ENCODE measurements around the gene CAMK2G. TPM values are rescaled to one million over a fixed set of nuclear protein-coding genes. Genes with fewer than 3 reads are reported as not detected.

Gene CAMK2G
- total RNA-seq, 1 donor from 2014 or later = 31.7 TPM

DNA sequence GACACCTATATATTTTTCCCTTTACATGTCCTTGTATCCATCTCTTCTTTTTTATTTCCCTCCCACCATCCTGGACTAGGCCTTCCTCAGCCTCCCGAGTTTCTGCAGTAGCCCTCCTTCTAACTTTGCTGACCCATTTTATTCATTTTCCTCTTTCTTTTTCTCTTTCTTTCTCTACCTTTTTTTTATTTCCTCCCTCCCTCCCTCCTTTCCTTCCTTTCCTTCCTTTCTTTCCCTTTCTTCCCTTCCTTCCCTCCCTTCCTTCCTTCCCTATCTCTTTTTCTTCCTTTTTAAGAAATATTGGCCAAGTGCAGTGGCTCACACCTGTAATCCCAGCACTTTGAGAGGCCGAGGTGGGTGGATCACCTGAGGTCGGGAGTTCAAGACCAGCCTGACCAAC is 9.7 kb upstream of the CAMK2G start:
- Mint-ChIP-seq H3K4me1 (ENCODE audit: low read depth) (peaks cover 39% of the 10 kb centered on the region), H3K9me3 (ENCODE audit: low read depth) (no peaks in the 10 kb centered on the region), H3K4me3 (ENCODE audit: unreplicated experiment) (no peak overlapping the region), H3K36me3 (ENCODE audit: low read depth) (no peaks in the 10 kb centered on the region), H3K27ac (ENCODE audit: unreplicated experiment) (no peak overlapping the region), H3K27me3 (ENCODE audit: low read depth) (no peaks in the 10 kb centered on the region)
- TF ChIP-seq, protein P1, sequence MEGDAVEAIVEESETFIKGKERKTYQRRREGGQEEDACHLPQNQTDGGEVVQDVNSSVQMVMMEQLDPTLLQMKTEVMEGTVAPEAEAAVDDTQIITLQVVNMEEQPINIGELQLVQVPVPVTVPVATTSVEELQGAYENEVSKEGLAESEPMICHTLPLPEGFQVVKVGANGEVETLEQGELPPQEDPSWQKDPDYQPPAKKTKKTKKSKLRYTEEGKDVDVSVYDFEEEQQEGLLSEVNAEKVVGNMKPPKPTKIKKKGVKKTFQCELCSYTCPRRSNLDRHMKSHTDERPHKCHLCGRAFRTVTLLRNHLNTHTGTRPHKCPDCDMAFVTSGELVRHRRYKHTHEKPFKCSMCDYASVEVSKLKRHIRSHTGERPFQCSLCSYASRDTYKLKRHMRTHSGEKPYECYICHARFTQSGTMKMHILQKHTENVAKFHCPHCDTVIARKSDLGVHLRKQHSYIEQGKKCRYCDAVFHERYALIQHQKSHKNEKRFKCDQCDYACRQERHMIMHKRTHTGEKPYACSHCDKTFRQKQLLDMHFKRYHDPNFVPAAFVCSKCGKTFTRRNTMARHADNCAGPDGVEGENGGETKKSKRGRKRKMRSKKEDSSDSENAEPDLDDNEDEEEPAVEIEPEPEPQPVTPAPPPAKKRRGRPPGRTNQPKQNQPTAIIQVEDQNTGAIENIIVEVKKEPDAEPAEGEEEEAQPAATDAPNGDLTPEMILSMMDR (IDR thresholded peaks at IDR 0.05) = no peak
- no peak for DNase-seq (ENCODE audit: low spot score)

DNA sequence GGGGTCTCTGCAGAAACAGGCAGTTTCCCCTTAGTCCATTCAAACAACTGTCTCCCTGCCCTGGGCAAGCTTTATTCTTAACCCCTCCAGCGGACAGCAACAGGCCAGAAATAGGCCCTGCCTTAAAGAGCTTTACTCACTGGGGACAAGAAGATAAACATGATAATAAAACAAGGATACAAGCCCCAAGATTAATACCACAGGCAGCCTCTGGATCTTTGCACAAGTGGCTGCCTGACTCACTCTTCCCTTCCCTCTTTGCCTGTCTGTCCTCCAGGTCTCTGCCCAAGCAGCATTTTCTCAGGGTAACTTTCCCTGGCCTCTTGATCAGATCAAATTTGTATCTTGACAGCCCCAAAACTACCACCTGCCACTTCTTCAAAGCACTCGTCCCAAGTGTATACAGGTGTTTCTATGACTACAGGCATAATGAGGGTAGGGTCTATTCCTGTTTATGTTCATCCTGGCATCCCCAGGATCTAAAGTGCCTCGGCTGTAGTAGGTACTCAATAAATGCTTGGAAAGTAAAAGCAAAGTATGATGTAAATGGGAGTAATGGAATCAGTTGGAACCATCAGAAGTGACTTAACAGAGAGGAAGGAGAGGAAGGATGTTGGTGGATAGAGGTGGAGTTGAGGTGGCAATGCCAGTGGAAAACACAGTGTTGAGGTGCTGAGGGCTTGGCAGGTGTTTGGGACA is 7.0 kb upstream of the CAMK2G start:
- no peak overlapping the region for H3K27ac Mint-ChIP-seq (ENCODE audit: unreplicated experiment)
- H3K36me3 Mint-ChIP-seq (ENCODE audit: low read depth) = no peaks in the 10 kb centered on the region
- TF ChIP-seq, protein P1 (IDR thresholded peaks at IDR 0.05) = no peak
- no peak overlapping the region for H3K4me3 Mint-ChIP-seq (ENCODE audit: unreplicated experiment)
- peaks cover 20% of the 10 kb centered on the region for H3K4me1 Mint-ChIP-seq (ENCODE audit: low read depth)
- no peak for DNase-seq (ENCODE audit: low spot score)
- no peaks in the 10 kb centered on the region for H3K27me3 Mint-ChIP-seq (ENCODE audit: low read depth)
- no peaks in the 10 kb centered on the region for H3K9me3 Mint-ChIP-seq (ENCODE audit: low read depth)

DNA sequence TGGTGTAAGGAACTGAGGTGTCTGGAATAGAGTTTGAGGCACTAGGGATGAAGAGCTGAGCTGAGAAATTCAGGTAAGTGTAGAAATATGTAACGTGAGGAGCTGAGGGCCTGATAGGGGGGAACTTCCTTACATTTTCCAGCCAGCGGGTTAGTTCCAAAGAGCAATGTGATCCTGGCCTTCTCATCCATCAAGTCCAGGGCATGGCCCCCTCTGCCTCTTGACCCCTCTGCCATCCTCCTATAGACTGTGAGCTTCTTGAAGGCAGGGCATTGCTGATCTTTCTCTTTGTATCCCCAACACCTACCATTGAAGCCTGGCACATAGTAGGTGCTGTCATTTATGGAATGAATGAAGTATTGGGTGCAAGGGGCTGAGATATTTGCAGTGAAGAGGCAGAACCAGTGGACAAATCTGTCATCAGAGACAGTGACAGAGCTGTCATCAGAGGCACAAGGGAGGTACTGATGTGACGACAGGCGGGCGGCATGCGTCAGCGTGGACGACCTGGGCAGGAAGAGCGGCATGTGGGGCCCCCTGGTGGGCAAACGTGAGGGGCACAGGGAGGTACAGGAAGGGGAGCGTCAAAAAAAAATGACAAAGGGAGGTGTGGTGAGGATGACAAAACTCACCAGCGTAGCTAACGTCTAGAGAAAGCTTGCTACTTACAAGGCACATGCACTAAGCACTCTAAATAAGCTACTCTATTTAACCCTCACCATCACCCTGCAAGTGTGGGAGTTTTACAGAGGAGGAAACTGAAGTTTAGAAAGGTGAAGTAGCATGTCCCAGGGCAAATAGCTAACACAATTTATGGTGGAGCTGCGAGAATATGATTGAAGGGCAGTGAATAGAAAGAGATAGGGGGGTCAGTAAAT is 5.2 kb upstream of the CAMK2G start:
- peaks cover 20% of the 10 kb centered on the region for H3K4me1 Mint-ChIP-seq (ENCODE audit: low read depth)
- H3K27ac Mint-ChIP-seq (ENCODE audit: unreplicated experiment) = peak overlapping the region; percentile 12
- H3K4me3 Mint-ChIP-seq (ENCODE audit: unreplicated experiment) = no peak overlapping the region

DNA sequence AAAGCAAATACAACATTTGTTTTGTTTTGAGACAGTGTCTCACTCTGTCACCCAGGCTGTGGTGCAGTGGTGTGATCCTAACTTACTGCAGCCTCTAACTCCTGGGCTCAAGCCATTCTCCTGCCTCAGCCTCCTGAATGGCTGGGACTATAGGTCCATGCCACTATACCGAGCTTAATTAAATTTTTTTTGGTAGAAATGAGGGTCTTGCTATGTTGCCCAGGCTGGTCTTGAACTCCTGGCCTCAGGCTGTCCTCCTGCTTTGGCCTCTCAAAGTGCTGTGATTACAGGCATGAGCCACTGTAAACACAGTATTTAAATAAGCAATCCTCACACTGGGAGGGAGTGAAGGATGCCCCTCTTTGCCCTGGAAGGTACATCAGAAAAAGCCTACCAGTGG is 4.0 kb upstream of the CAMK2G start:
- DNase-seq (ENCODE audit: low spot score) = no peak
- H3K27ac Mint-ChIP-seq (ENCODE audit: unreplicated experiment) = no peak overlapping the region
- no peaks in the 10 kb centered on the region for H3K27me3 Mint-ChIP-seq (ENCODE audit: low read depth)
- H3K36me3 Mint-ChIP-seq (ENCODE audit: low read depth) = no peaks in the 10 kb centered on the region
- TF ChIP-seq, protein P1 (IDR thresholded peaks at IDR 0.05) = no peak
- H3K9me3 Mint-ChIP-seq (ENCODE audit: low read depth) = no peaks in the 10 kb centered on the region
- no peak overlapping the region for H3K4me3 Mint-ChIP-seq (ENCODE audit: unreplicated experiment)
- H3K4me1 Mint-ChIP-seq (ENCODE audit: low read depth) = peaks cover 21% of the 10 kb centered on the region

More for the DNA sequence above, 5.2 kb upstream of the CAMK2G start:
- H3K9me3 Mint-ChIP-seq (ENCODE audit: low read depth) = no peaks in the 10 kb centered on the region
- TF ChIP-seq, protein P1 (IDR thresholded peaks at IDR 0.05) = peak; percentile 95
- H3K36me3 Mint-ChIP-seq (ENCODE audit: low read depth) = no peaks in the 10 kb centered on the region
- no peaks in the 10 kb centered on the region for H3K27me3 Mint-ChIP-seq (ENCODE audit: low read depth)
- DNase-seq (ENCODE audit: low spot score) = no peak

DNA sequence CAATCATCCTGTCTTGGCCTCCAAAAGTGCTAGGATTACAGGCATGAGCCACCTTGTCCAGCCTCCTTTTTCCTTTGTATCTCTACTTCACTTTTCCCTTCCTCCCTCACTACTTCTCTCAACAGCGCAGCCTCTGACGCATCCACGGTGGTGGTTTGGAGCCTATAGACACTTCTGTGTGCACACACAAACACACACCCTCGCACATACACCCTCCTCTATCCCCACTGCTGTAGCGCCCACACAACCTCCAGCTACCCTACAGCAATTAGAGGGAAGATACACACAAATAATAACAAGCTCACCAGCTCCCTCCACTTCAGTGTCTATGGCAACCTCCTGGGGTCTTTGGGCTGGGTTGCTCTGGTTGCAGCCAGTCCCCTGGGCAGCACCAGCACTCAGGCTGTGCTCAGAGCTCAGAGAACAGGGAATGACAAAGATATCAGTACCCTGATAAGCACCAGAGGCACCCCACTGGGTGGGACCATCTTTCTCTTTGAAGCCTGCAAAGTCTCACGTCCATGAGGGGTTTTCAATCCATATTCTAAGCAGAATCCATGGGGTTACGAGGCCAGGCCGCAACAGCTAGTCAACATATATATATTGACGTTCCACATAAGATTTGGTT is 3.3 kb upstream of the CAMK2G start:
- H3K4me1 Mint-ChIP-seq (ENCODE audit: low read depth) = peaks cover 28% of the 10 kb centered on the region
- H3K27ac Mint-ChIP-seq (ENCODE audit: unreplicated experiment) = no peak overlapping the region
- H3K9me3 Mint-ChIP-seq (ENCODE audit: low read depth) = no peaks in the 10 kb centered on the region
- no peak overlapping the region for H3K4me3 Mint-ChIP-seq (ENCODE audit: unreplicated experiment)
- H3K27me3 Mint-ChIP-seq (ENCODE audit: low read depth) = no peaks in the 10 kb centered on the region
- TF ChIP-seq, protein P1 (IDR thresholded peaks at IDR 0.05) = no peak
- no peak for DNase-seq (ENCODE audit: low spot score)
- H3K36me3 Mint-ChIP-seq (ENCODE audit: low read depth) = peaks cover 1% of the 10 kb centered on the region
